Measurements from ENCODE around the gene PLXNB3. TPM values are rescaled to one million over a fixed set of nuclear protein-coding genes. Genes with fewer than 3 reads are reported as not detected.

The PLXNB3 gene
- polyA plus RNA-seq, 3 donors from 2014 or later: not detected

GRCh38 chrX:153819384-153820040 is 55.5 kb downstream of the PLXNB3 start:
- Mint-ChIP-seq H3K27ac (peak overlapping the region; percentile 65 to 89 (median 84)), H3K36me3 (no peaks in the 10 kb centered on the region), H3K9me3 (no peaks in the 10 kb centered on the region), H3K4me3 (peak overlapping the region; percentile 64 to 78 (median 66)), H3K27me3 (ENCODE audit: low read depth in 3 of 3) (peaks cover 20 to 29% (median 24%) of the 10 kb centered on the region in 3 donors), H3K4me1 (peaks cover 71 to 80% of the 10 kb centered on the region in 2 donors)
- DNase-seq: no peak

DNA sequence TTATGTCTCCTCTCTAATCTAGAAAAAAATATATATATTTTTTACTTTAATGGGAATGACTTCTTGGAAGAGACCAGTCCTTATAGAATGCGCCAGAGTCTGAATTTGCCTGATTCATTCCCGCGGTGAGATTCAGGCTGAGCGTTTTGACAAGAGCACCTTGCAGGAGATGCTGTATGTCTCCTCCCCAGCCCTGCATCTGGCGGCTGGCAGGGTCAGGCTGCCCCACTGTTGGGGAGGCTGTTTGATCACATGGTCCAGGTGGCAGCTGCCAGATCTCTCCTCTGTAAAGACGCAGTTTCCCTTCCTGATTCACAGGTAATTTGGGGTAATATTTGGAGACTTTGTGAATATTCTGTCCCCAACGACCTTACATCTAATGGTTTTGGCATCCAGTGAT is 56.6 kb downstream of the PLXNB3 start:
- Mint-ChIP-seq H3K36me3 (no peaks in the 10 kb centered on the region), H3K27me3 (ENCODE audit: low read depth in 3 of 3) (peaks cover 20 to 29% (median 24%) of the 10 kb centered on the region in 3 donors), H3K9me3 (no peaks in the 10 kb centered on the region), H3K27ac (peak overlapping the region; percentile 89 to 94 (median 92)), H3K4me3 (peak overlapping the region; percentile 64 to 84 (median 77)), H3K4me1 (peaks cover 73 to 82% of the 10 kb centered on the region in 2 donors)
- no peak for DNase-seq

DNA sequence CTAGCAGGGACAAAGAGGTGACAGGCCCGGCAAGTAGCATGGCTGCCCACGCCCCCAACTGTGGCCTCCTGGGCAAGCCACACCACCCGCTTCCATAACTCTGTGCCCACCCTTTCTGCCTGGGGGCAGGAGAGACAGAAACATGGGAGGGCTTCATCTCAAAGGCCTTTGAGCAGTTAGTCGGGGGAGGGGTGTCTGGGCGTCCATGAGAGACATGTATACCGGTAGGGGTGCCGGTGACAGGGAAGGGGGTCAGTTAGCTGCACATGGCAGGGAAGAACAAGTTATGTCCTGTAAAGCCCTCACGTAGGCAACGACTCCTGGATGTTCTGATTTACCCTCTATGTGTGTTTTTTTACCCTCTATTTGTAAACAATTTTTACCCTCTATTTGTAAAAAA is 57.0 kb downstream of the PLXNB3 start:
- Mint-ChIP-seq H3K4me1 (peaks cover 77 to 86% of the 10 kb centered on the region in 2 donors), H3K27ac (peak overlapping the region; percentile 89 to 94 (median 92)), H3K9me3 (no peaks in the 10 kb centered on the region), H3K4me3 (peak overlapping the region; percentile 64 to 84 (median 77)), H3K27me3 (ENCODE audit: low read depth in 3 of 3) (peaks cover 20 to 29% (median 24%) of the 10 kb centered on the region in 3 donors), H3K36me3 (no peaks in the 10 kb centered on the region)
- DNase-seq: no peak

DNA sequence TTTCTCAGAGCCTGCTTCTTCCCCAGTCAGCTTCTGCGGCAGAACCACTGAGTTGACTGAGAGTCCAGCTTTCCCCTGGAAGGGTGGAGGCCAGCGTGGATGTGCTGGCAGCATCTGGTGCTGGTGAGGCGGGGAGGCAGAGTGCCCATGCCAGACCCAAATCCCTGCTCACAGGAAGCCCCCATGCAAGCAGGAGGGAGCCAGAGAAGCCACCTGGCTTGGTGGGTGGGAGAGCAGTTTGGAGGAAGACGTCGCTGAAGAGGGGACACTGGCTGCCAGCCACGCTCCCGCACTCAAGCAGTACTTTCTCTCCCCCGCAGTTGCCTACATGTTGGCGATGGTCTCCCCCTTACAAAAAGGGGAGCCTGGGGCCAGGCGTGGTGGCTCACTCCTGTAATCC is 60.3 kb downstream of the PLXNB3 start:
- H3K27ac Mint-ChIP-seq: peak overlapping the region in 5 of 6 donors; percentile 63 to 82 (median 74)
- peaks cover 77 to 78% of the 10 kb centered on the region in 2 donors for H3K4me1 Mint-ChIP-seq
- H3K4me3 Mint-ChIP-seq: peak overlapping the region in 3 of 5 donors; percentile 12 to 39 (median 15)
- H3K27me3 Mint-ChIP-seq (ENCODE audit: low read depth in 3 of 3): peaks cover 11 to 28% (median 16%) of the 10 kb centered on the region in 3 donors
- no peaks in the 10 kb centered on the region for H3K9me3 Mint-ChIP-seq
- H3K36me3 Mint-ChIP-seq: peaks cover 0 to 7% (median 4%) of the 10 kb centered on the region in 3 donors
- no peak for DNase-seq

- H3K27ac Mint-ChIP-seq: peak overlapping the region in 5 of 6 donors; percentile 37 to 74 (median 65)
Measured at GRCh38 chrX:153825042-153825441, 61.0 kb downstream of the PLXNB3 start.

More at GRCh38 chrX:153825042-153825441, 61.0 kb downstream of the PLXNB3 start:
- H3K4me3 Mint-ChIP-seq: peak overlapping the region in 3 of 5 donors; percentile 36 to 55 (median 39)
- no peaks in the 10 kb centered on the region for H3K9me3 Mint-ChIP-seq
- peaks cover 73% of the 10 kb centered on the region in 2 donors for H3K4me1 Mint-ChIP-seq
- no peak for DNase-seq
- peaks cover 0 to 7% (median 4%) of the 10 kb centered on the region in 3 donors for H3K36me3 Mint-ChIP-seq
- H3K27me3 Mint-ChIP-seq (ENCODE audit: low read depth in 3 of 3): peaks cover 11 to 26% (median 16%) of the 10 kb centered on the region in 3 donors

Other genes starting within 250 kb of the PLXNB3 start
- gene ATP2B3, start 246.6 kb upstream of the PLXNB3 start, polyA plus RNA-seq: not detected
- gene CCNQ, start 165.1 kb upstream of the PLXNB3 start, polyA plus RNA-seq: 10 to 100 TPM; 36.7 to 42.8 (median 38.4) TPM
- not detected for gene DUSP9, start 117.0 kb upstream of the PLXNB3 start, polyA plus RNA-seq
- gene PNCK, start 90.4 kb upstream of the PLXNB3 start, polyA plus RNA-seq: not detected
- under 1 TPM in 2 of 3 donors, not detected in 1; 0.07 to 0.09 TPM for gene SLC6A8, start 76.3 kb upstream of the PLXNB3 start, polyA plus RNA-seq
- 100 to 1,000 TPM; 367 to 491 (median 373) TPM for gene BCAP31, start 39.9 kb upstream of the PLXNB3 start, polyA plus RNA-seq
- gene ABCD1, start 39.4 kb upstream of the PLXNB3 start, polyA plus RNA-seq: 1 to 10 TPM; 1.7 to 3.2 (median 2.0) TPM
- gene SRPK3, start 16.8 kb downstream of the PLXNB3 start, polyA plus RNA-seq: not detected
- 100 to 1,000 TPM in 2 of 3 donors, 10 to 100 TPM in 1; 95.6 to 131 (median 118) TPM for gene IDH3G, start 30.1 kb downstream of the PLXNB3 start, polyA plus RNA-seq
- 100 to 1,000 TPM; 535 to 803 (median 726) TPM for gene SSR4, start 30.4 kb downstream of the PLXNB3 start, polyA plus RNA-seq
- gene PDZD4, start 66.3 kb downstream of the PLXNB3 start, polyA plus RNA-seq: 10 to 100 TPM in 1 of 3 donors, 1 to 10 TPM in 1, under 1 TPM in 1; 0.93 to 11.4 (median 6.1) TPM
- not detected for gene L1CAM, start 121.9 kb downstream of the PLXNB3 start, polyA plus RNA-seq
- gene AVPR2, start 140.4 kb downstream of the PLXNB3 start, polyA plus RNA-seq: not detected
- gene ARHGAP4, start 162.0 kb downstream of the PLXNB3 start, polyA plus RNA-seq: 100 to 1,000 TPM in 1 of 3 donors, 10 to 100 TPM in 2; 54.6 to 122 (median 75.7) TPM
- 100 to 1,000 TPM in 2 of 3 donors, 10 to 100 TPM in 1; 70.6 to 126 (median 104) TPM for gene NAA10, start 170.8 kb downstream of the PLXNB3 start, polyA plus RNA-seq
- gene RENBP, start 180.4 kb downstream of the PLXNB3 start, polyA plus RNA-seq: 1 to 10 TPM in 1 of 3 donors, under 1 TPM in 1, not detected in 1; 0.93 to 3.1 TPM
- gene HCFC1, start 207.6 kb downstream of the PLXNB3 start, polyA plus RNA-seq: 10 to 100 TPM in 1 of 3 donors, 1 to 10 TPM in 2; 1.0 to 14.6 (median 2.9) TPM
- 10 to 100 TPM in 1 of 3 donors, 1 to 10 TPM in 2; 4.1 to 17.5 (median 5.2) TPM for gene TMEM187, start 208.5 kb downstream of the PLXNB3 start, polyA plus RNA-seq